ENCODE results near the gene PAX9.

The PAX9 gene

DNA sequence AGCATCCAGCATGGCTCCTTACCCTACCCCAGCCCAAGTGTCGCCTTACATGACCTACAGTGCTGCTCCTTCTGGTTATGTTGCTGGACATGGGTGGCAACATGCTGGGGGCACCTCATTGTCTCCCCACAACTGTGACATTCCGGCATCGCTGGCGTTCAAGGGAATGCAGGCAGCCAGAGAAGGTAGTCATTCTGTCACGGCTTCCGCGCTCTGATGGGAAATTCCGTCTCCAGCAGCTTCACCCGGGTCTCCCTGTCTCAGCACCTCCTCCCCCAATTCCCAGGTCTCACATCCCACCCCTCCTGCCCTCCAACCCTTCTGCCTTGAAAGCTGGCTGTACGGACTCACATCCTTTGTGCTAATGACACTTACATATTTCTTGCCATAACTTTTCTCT lies 14.6 kb downstream of the PAX9 start:
- DNase-seq = no peak

GRCh38 chr14:36682338-36682737 lies 20.7 kb downstream of the PAX9 start:
- DNase-seq = no peak

DNA sequence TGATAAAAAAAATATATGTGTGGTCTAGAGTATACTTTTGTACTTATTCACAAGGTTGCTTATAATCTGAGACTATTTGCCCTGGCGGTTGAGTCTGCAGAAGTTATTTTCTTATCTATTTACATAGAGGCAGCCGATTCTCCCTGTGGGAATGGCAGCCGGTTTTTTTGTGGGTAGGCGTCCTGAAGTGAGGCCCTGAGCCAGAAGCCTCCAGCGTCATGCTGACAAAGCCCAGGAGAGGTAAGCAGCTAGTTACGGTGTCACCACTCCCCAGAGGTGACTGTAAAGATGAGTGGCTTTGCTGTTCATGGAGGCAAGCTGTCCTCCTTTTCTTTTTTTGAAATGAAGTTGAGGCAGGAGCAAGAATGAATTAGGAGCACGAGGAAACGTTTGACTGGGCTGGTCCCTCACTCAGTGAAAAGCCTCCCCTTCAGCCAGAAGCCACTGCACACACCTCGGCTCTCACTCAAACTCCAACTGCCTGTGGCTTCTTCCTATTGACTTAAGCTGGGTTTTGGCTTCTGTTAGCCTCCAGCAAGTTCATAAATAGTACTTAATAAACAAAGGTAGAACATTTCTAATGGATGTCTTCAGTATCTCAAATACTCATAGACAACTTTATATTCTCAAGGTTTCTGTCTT lies 21.5 kb downstream of the PAX9 start:
- DNase-seq = no peak

GRCh38 chr14:36684946-36685345 lies 23.3 kb downstream of the PAX9 start:
- DNase-seq = no peak

DNA sequence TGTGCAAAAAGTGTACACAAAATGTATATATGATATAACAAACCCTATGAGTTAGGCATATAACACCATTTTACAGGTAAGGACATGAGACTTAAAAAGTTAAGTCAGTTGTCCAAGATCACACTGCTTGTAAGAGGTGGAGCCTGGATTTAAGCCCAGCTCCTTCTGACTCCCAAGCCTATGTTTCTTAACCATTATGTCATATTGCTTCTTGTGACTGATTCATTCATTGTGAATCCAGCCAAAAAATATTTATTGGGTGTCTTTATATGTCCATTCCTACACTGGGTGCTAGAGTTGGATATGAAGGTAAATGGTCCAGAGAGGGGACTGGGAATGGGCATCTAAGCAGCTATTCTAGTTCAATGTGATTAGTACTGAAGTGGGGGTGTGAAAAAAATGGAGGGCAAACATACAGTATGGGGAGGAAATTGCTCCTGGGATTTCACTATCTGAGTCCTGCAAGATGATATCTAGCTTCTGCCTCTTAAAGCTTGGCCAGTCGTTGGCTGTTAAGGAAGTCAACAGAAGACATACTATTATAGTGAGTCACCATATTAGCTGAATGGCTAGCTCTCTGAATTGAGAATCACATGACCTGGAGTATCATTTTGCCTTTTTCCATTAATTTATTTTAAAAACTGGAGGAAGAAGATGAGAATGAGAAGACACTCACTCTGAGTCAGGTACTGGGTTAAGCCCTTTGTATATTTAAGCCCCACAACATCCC lies 28.8 kb downstream of the PAX9 start:
- no peak for DNase-seq

GRCh38 chr14:36699420-36699819 lies 37.8 kb downstream of the PAX9 start:
- peak; percentile 10 for DNase-seq

GRCh38 chr14:36700651-36701050 lies 39.0 kb downstream of the PAX9 start:
- no peak for DNase-seq

DNA sequence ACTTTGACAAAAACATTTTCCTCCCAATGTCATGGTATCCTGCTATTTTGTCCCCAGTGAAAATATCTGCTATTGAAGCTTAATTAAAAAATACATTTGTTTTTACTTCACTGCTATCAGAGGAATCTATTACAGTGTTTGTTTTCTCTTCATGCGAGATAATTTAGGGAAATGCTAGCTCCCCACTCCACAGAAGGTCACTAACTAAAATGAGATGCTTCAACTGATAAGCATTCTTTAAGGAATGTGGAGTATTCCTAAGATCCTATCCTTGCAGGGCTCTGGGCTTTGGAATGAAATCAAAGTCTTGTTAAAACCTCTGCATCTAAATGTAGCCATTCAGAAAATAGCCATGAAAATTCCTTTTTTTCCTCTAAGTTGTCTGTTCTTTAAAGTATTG lies 39.5 kb downstream of the PAX9 start:
- DNase-seq = no peak

DNA sequence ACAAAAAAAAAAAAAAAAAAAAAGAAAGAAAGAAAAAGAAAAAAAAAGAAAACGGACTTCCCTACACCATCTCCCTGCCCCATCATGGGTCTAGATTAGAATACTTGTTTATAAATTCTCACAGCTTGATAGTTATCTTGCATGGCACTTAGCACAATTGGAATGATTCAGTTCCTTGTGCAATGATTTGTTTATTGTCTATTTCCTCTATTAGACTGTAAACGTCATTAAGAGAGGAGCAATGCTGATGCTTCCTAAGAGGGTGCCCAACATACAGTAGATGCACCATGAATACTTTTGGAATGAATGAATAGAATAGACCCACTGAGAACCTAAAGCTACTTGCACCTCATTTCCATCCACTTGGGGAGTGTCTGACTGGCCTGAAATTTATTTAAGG lies 40.8 kb downstream of the PAX9 start:
- no peak for DNase-seq

DNA sequence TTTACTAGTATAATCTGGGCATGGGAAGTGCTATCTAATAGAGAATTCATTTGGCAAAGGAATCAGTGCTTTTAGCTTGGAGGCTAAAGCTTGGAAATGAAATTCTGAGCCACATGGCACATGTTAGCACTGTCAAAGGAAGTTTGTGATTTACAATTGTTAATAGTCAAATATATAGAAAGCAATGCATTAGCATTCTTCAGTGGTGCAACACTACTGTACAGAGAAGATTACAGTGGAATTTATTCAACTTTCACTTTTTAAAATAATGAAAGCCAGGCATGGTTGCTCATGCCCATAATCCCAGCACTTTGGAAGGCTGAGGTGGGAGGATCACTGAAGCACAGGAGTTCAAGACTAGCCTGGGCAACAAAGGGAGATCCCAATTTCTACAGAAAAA lies 45.9 kb downstream of the PAX9 start:
- no peak for DNase-seq

GRCh38 chr14:36713960-36714703 lies 52.5 kb downstream of the PAX9 start:
- DNase-seq = no peak

DNA sequence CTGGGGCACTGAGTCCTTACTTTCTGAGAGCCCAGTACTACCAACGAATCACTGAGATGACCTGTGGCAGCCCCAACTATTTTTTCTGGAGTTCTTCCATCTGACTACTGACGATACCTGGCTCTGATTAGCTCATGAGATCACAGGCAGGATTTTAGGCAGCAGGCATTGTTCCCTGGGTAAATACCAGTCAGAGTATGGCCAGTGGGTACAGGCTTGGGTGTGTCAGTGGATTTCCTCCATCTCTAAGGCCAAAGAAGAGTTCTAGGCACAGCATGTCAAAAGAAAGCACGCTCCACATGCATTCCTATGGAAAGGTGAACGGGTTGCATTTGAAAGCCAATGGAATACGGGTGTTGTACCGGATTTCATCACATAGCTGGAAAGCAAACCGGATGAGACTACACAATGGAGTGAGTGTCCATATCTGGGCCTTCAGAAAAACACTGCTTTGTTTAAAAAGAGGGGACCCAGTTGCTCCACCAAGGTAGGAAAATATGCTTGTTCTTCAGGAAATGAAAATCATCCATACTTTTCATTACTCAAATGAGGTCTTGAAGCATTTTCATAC lies 55.0 kb downstream of the PAX9 start:
- no peak for DNase-seq

DNA sequence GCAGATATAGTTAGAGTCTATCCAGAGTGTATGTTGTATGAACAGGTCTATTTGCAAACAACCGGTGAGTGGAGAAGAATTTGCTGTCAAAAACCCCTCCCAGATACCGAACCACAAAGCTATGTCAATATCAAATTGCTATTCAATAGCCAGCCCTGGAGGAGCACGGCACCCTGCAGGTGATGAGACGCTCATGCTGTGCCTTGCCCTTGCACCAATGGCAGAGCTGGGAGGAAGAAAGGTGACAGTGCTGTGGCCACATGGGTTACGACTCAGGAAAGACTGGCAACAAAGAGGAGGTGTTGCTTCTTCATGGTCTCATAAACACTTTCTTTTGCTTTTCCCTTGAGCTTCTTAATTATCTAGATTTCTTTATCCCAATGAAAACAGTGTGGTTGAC lies 55.7 kb downstream of the PAX9 start:
- DNase-seq = no peak

- no peak for DNase-seq
These were observed 56.6 kb downstream of the PAX9 start for GRCh38 chr14:36718216-36718615.

- no peak for DNase-seq
These were observed 58.2 kb downstream of the PAX9 start for GRCh38 chr14:36719823-36720222.

DNA sequence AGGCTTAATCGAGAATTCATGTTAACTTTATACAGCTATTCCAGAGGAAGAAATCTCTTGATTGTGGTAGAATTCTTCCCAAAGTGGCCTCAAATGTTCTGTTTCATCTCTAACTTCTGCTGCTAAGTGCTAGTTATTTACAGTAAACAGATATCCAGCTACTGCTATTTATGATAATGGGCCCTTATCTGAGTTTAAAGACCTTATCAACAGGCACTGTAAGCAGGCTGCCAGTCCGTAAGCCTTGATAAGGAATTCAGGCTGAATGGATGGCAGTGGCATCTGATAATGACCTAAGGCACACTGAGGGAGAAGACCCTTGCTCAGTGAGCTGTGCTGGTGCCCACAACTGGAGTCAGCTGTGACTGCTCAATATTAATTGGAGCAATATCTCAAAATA lies 59.0 kb downstream of the PAX9 start:
- DNase-seq = no peak

- no peak for DNase-seq
These were observed 60.2 kb downstream of the PAX9 start for GRCh38 chr14:36721877-36722276.

DNA sequence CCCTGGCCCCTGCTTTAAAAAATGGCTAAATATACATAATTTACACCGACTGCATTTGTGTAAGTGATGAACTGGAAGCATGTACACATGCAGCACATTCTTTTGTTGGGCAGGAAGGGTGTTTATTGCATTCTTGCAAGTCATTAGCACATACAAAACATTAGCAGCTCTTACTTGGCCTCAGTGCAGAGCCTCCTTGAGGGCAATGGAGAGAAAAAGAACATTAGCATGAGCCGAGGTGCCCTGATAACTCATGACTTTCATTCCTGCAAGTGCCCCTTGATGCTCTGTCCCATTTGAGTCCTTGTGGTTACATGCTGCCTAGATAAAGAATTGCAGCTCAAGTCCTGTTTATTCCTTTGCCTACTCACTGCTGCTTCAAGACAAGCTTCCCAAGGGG lies 61.9 kb downstream of the PAX9 start:
- DNase-seq = no peak

GRCh38 chr14:36724162-36724561 lies 62.5 kb downstream of the PAX9 start:
- DNase-seq = no peak

DNA sequence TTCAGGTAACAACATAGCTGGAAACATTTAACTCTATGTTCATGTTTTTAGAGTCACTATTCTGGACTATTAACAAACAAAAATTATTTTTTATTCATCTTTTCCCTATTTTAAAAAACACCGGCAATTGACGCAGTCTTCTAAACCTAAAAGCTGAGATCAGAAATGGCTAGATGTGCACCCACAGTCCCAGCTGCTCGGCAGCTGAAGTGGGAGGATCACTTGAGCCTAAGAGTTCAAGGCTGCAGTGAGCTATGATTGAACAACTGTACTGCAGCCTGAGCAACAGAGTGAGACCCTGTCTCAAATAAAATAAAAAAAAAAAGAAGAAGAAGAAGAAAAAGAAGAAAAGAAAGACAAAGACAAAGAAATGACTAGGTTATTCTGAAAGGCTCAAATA lies 64.5 kb downstream of the PAX9 start:
- no peak for DNase-seq
